ENCODE data around the gene MEGF10.
A peak's percentile ranks its signal among the peaks of the same experiment; 100 is the strongest.
"Not testable (repeated sequence)": the region's sequence is repeated elsewhere in the genome, so short reads cannot be mapped to it uniquely, and the experiment has no call there.

The MEGF10 gene

GRCh38 chr5:127298656-127299055, 8.1 kb downstream of the MEGF10 start:
- DNase-seq, result no peak

GRCh38 chr5:127299678-127300077, 9.1 kb downstream of the MEGF10 start:
- DNase-seq, result no peak

DNA sequence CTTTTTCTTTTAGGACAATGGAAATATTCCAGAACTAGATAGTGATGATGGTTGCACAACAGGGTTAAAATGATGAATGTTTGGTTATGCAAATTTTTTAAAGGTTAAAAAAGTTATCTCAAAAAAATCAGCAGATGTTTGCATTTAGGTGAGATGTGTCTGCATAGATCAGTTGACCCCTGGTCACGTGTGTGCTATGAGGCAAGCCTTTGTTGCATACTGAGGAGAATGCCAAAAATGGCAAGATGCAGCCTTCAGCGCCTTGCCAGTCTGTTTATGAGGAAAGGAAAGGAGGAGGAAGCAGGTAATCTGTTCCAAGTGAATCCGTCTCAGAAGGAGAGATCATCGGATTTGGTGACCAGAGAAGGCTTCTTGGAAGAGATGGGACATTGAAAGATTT, 11.9 kb downstream of the MEGF10 start:
- DNase-seq, result no peak

GRCh38 chr5:127303404-127303803, 12.8 kb downstream of the MEGF10 start:
- no peak for DNase-seq

GRCh38 chr5:127305493-127305892, 14.9 kb downstream of the MEGF10 start:
- DNase-seq, result no peak

DNA sequence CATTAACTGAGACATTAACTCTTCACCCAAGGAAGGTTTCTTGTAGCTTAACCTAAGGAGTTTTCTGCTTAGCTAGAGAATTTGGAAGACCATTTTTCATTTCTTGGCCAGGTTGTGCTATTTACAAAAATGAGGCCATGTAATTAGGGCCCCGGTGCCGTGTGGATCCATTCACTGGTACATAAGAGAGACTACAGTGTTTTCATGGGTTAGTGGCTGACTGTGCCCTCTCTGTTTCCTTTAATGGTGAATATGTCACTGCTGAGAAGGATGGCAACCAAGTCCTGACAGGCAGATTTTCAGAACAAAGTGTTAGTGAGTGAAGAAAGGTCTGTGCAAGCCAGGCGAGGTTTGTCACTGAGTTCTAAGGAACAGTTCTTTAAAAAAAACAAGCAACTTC, 15.4 kb downstream of the MEGF10 start:
- DNase-seq, result no peak

- no peak for DNase-seq
Measured at GRCh38 chr5:127306647-127307046, 16.1 kb downstream of the MEGF10 start.

GRCh38 chr5:127307868-127308267, 17.3 kb downstream of the MEGF10 start:
- no peak for DNase-seq

- DNase-seq, result not testable (repeated sequence)
Measured at GRCh38 chr5:127308325-127308724, 17.7 kb downstream of the MEGF10 start.

GRCh38 chr5:127308945-127309344, 18.3 kb downstream of the MEGF10 start:
- no peak for DNase-seq

GRCh38 chr5:127311349-127311748, 20.8 kb downstream of the MEGF10 start:
- no peak for DNase-seq

- DNase-seq, result no peak
Measured at GRCh38 chr5:127311781-127312525, 21.4 kb downstream of the MEGF10 start.

DNA sequence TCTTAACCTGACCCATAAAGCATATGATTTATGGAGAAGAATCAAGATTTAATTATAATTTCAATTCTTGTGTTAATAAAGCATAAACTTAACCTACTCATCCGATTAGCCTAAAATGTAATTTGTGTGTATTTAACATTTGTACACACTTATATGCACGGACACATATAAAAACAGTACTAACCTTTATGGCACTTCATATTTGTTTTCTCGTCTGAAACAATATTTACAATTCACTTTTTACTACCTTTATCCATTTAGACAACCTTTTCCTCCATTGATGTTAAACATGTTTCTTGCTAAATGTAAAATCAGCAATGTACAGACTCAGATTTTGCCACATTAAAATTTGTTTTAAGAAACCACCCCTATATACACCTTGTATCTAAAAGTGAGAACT, 22.8 kb downstream of the MEGF10 start:
- DNase-seq, result no peak

DNA sequence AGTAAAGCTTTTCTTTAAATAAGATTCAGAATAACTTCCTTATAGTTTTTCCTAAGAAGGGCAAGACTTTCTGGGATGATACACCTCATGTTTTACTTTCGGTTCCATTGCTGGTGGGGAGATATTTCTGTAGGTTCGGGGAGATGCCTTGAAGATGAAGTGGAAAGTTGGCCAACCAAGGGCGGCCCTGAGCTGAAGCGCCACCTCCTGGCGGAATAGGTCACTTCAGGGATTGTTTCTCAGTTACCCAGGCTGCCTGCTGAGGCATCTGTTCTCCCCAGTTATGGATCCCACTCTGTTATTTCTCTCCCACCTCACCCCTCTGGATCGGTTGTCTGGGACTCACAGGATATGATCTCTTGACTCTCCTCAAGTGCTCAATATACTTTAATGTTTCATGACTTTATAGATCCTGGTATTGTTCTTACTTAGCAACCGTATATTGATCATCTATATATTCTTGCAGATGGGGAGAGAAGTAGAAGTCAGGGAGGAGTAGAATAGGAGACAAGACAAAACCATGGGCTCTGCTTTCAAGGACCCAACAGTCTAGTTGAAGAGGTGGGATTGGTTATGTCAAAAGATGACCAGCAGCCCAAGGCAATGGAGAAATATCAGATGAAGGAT, 23.4 kb downstream of the MEGF10 start:
- peak; percentile 50 for DNase-seq

- no peak for DNase-seq
Measured at GRCh38 chr5:127316011-127316410, 25.4 kb downstream of the MEGF10 start.

DNA sequence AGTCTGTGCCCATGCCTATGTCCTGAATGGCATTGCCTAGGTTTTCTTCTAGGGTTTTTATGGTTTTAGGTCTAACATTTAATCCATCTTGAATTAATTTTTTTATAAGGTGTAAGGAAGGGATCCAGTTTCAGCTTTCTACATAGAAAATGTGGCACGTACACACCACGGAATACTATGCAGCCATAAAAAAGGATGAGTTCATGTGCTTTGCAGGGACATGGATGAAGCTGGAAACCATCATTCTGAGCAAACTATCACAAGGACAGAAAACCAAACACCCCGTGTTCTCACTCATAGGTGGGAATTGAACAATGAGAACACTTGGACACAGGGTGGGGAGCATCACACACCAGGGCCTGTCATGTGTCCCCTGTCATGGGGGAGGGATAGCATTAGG, 26.8 kb downstream of the MEGF10 start:
- not testable (repeated sequence) for DNase-seq

GRCh38 chr5:127320032-127320965, 29.7 kb downstream of the MEGF10 start:
- DNase-seq, result no peak

GRCh38 chr5:127321465-127321864, 30.9 kb downstream of the MEGF10 start:
- DNase-seq, result no peak

GRCh38 chr5:127322403-127322802, 31.8 kb downstream of the MEGF10 start:
- DNase-seq, result no peak

GRCh38 chr5:127324756-127325155, 34.2 kb downstream of the MEGF10 start:
- DNase-seq, result no peak

DNA sequence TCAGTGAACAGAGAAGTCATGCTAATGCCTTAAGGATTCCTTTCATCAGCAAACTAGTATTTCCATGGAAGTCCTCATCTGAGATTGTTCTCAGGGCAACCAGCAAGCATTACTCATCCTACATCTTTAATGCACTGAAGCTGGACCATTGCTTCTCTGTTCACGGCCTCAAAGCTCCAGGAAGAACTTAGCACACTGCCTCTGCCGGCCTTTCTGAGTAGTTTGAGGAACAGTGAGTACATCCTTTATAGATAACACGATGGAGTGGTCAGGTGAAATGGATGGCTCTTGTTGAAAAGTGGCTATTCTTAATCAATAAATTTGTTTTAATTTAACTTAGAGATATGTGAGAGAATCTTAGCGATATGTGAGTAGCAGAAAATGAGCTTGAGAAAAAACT, 35.8 kb downstream of the MEGF10 start:
- no peak for DNase-seq

GRCh38 chr5:127326976-127327755, 36.6 kb downstream of the MEGF10 start:
- no peak for DNase-seq

GRCh38 chr5:127330116-127330515, 39.5 kb downstream of the MEGF10 start:
- no peak for DNase-seq

Data from CD4-positive, alpha-beta T cell treated with Interferon gamma for 1 hour (primary cell).